Neural cell (in vitro differentiated cells): ENCODE data around the gene CLEC14A. TPM values are rescaled to one million over a fixed set of nuclear protein-coding genes. Genes with fewer than 3 reads are reported as not detected.

Source experiments
- H2AFZ ChIP-seq: fragments of 200-600, 300-800 bp; sonication (generic), shearing (Covaris generic); 2 replicates; pipeline ENCODE4 v1.6.0; 2014; ENCODE audit warnings: low read depth, mild to moderate bottlenecking, antibody characterized with exemption, low read length, moderate library complexity
- H3F3A ChIP-seq: fragments of 200-600 bp; shearing (Covaris generic); 2 replicates; pipeline ENCODE4 v1.6.1; 2016; ENCODE audit warnings: mild to moderate bottlenecking, moderate library complexity, mixed read lengths, antibody characterized with exemption, low read length; ENCODE audit not compliant: insufficient read depth, poor library complexity, severe bottlenecking
- H3K27ac ChIP-seq: fragments of 200-600, 300-800 bp; sonication (generic), shearing (Covaris generic); 2 replicates; pipeline ENCODE4 v1.5.1; 2014; ENCODE audit warnings: mild to moderate bottlenecking, low read length, moderate library complexity
- H3K27me3 ChIP-seq: fragments of 300-800, 200-600 bp; sonication (generic), shearing (Covaris generic); 2 replicates; pipeline ENCODE4 v1.6.0; 2014; ENCODE audit warnings: mild to moderate bottlenecking, low read depth, low read length, moderate library complexity; ENCODE audit not compliant: insufficient read depth
- H3K36me3 ChIP-seq: fragments of 300-800, 200-600 bp; sonication (generic), shearing (Covaris generic); 2 replicates; pipeline ENCODE4 v1.5.1; 2014; ENCODE audit warnings: mild to moderate bottlenecking, antibody characterized with exemption, low read length, moderate library complexity; ENCODE audit not compliant: insufficient read depth
- H3K4me2 ChIP-seq: fragments of 300-800, 200-600 bp; sonication (generic), shearing (Covaris generic); 2 replicates; pipeline ENCODE4 v1.6.0; 2014; ENCODE audit warnings: mild to moderate bottlenecking, low read length
- H3K4me3 ChIP-seq: fragments of 300-800, 200-600 bp; sonication (generic), shearing (Covaris generic); 2 replicates; pipeline ENCODE4 v1.5.1; 2014; ENCODE audit warnings: mild to moderate bottlenecking, low read length, moderate library complexity
- H3K79me2 ChIP-seq: fragments of 200-600 bp; shearing (Covaris generic); replicated peaks from 2 replicates; pipeline ENCODE4 v1.6.0; 2014; ENCODE audit warnings: mild to moderate bottlenecking, low read length, moderate library complexity; ENCODE audit not compliant: insufficient read depth
- H3K9ac ChIP-seq: fragments of 300-800, 200-600 bp; sonication (generic), shearing (Covaris generic); 2 replicates; pipeline ENCODE4 v1.6.1; 2016; ENCODE audit warnings: mild to moderate bottlenecking, low read length, mixed read lengths
- H3K9me2 ChIP-seq: fragments of 200-600 bp; shearing (Covaris generic); 2 replicates; pipeline ENCODE4 v1.6.1; 2016; ENCODE audit warnings: mild to moderate bottlenecking, low read length, mixed read lengths; ENCODE audit not compliant: insufficient read depth
- H3K9me3 ChIP-seq: fragments of 200-600, 300-800 bp; sonication (generic), shearing (Covaris generic); 2 replicates; pipeline ENCODE4 v1.6.1; 2016; ENCODE audit warnings: mild to moderate bottlenecking, mixed run types, low read length, moderate library complexity, mixed read lengths
- H4K20me1 ChIP-seq: fragments of 200-600 bp; shearing (Covaris generic); 2 replicates; pipeline ENCODE4 v1.6.1; 2016; ENCODE audit warnings: mild to moderate bottlenecking, mixed run types; ENCODE audit not compliant: insufficient read depth
- CTCF ChIP-seq: fragments of 450-650 bp; IDR thresholded peaks from 2 replicates; pipeline ENCODE4 v1.5.1; 2014; ENCODE audit warnings: antibody characterized with exemption, mild to moderate bottlenecking, moderate library complexity; ENCODE audit not compliant: poor library complexity, severe bottlenecking
- EP300 ChIP-seq: fragments of 450-650 bp; conservative IDR thresholded peaks from 2 replicates; pipeline ENCODE4 v1.6.1; 2014; ENCODE audit warnings: antibody characterized with exemption, mild to moderate bottlenecking, moderate library complexity; ENCODE audit not compliant: poor library complexity, severe bottlenecking
- EZH2 ChIP-seq: fragments of 200-600, 300-800 bp; shearing (Covaris generic), sonication (generic); IDR thresholded peaks from 2 replicates; pipeline ENCODE4 v1.6.1; 2014; ENCODE audit warnings: antibody characterized with exemption, low read length, borderline replicate concordance, mild to moderate bottlenecking; ENCODE audit not compliant: insufficient read depth, poor library complexity, severe bottlenecking
- MXI1 ChIP-seq: fragments of 450-650 bp; conservative IDR thresholded peaks from 2 replicates; pipeline ENCODE4 v1.6.1; 2014; ENCODE audit warnings: antibody characterized with exemption, mild to moderate bottlenecking; ENCODE audit not compliant: poor library complexity, severe bottlenecking
- POLR2AphosphoS5 ChIP-seq: IDR thresholded peaks from 2 replicates; pipeline ENCODE4 v1.6.1; 2012
- RAD21 ChIP-seq: fragments of 450-650 bp; conservative IDR thresholded peaks from 2 replicates; pipeline ENCODE4 v1.6.1; 2014; ENCODE audit warnings: antibody characterized with exemption, mild to moderate bottlenecking, moderate library complexity
- REST ChIP-seq: IDR thresholded peaks from 2 replicates; pipeline ENCODE4 v1.6.1; 2012; ENCODE audit warnings: borderline replicate concordance
- SMC3 ChIP-seq: fragments of 450-650 bp; conservative IDR thresholded peaks from 2 replicates; pipeline ENCODE4 v1.6.1; 2014; ENCODE audit warnings: antibody characterized with exemption, mild to moderate bottlenecking, moderate library complexity; ENCODE audit not compliant: poor library complexity
- TAF1 ChIP-seq: IDR thresholded peaks from 2 replicates; pipeline ENCODE4 v1.6.1; 2012; ENCODE audit warnings: low read depth
- polyA plus RNA-seq: library from polyadenylated mRNA; depleted of rRNA; stranded (reverse); fragments of >200 nt; gene quantifications from 2 replicates; pipeline ENCODE4 v1.2.3, GENCODE V29; 2014

Gene CLEC14A
- polyA plus RNA-seq, 1 donor from 2014 or later = 0.12 TPM

GRCh38 chr14:38255408-38255672, 553 bp downstream of the CLEC14A start:
- no peak overlapping the region for H2AFZ ChIP-seq
- no peak for TF ChIP-seq EZH2
- no peak for TF ChIP-seq POLR2AphosphoS5
- TF ChIP-seq TAF1 = no peak
- no peak for TF ChIP-seq MXI1
- no peak for TF ChIP-seq RAD21
- TF ChIP-seq CTCF = no peak
- TF ChIP-seq EP300 = no peak
- TF ChIP-seq REST = no peak
- no peak for TF ChIP-seq SMC3
- no peaks in the 10 kb centered on the region for H3K9me2 ChIP-seq
- H3K27ac ChIP-seq = no peak overlapping the region
- H3K27me3 ChIP-seq = peaks cover 41% of the 10 kb centered on the region
- no peak overlapping the region for H3K9ac ChIP-seq
- H3K36me3 ChIP-seq = no peaks in the 10 kb centered on the region
- no peaks in the 10 kb centered on the region for H3F3A ChIP-seq
- H3K9me3 ChIP-seq = peaks cover 20% of the 10 kb centered on the region
- H4K20me1 ChIP-seq = no peaks in the 10 kb centered on the region
- H3K4me3 ChIP-seq = peak overlapping the region; percentile 57
- H3K79me2 ChIP-seq = no peaks in the 10 kb centered on the region
- H3K4me2 ChIP-seq = no peak overlapping the region

- TF ChIP-seq RAD21 (no peak), SMC3 (no peak), EP300 (no peak), POLR2AphosphoS5 (no peak), TAF1 (no peak), MXI1 (no peak), CTCF (no peak), EZH2 (no peak), REST (no peak)
- no peaks in the 10 kb centered on the region for H3F3A ChIP-seq
- peak overlapping the region; percentile 57 for H3K4me3 ChIP-seq
- H4K20me1 ChIP-seq = no peaks in the 10 kb centered on the region
- H3K9ac ChIP-seq = no peak overlapping the region
- H3K9me3 ChIP-seq = peaks cover 20% of the 10 kb centered on the region
- peaks cover 41% of the 10 kb centered on the region for H3K27me3 ChIP-seq
- H3K9me2 ChIP-seq = no peaks in the 10 kb centered on the region
- H3K4me2 ChIP-seq = no peak overlapping the region
- H3K27ac ChIP-seq = no peak overlapping the region
- H3K36me3 ChIP-seq = no peaks in the 10 kb centered on the region
- no peak overlapping the region for H2AFZ ChIP-seq
- no peaks in the 10 kb centered on the region for H3K79me2 ChIP-seq
Measured at GRCh38 chr14:38254571-38255407, 1.1 kb downstream of the CLEC14A start.
